HEK293 (cell line): ENCODE data around the gene CDK5.

Experiments used
- CTCF ChIA-PET: fragments of 350-600 bp; formaldehyde crosslinking; extraction: SDS; loops from one replicate; lab custom pipeline; 2021; ENCODE audit warnings: antibody characterized with exemption; lab: Yijun Ruan, JAX
- POLR2A ChIA-PET: fragments of 300-600 bp; formaldehyde crosslinking; extraction: SDS; loops from one replicate; lab custom pipeline; 2020; ENCODE audit warnings: antibody characterized with exemption, inconsistent platforms; lab: Yijun Ruan, JAX
- H3K27ac ChIP-seq: fragments of 200-500 bp; sonication (Bioruptor generic); 2 replicates; pipeline ENCODE4 v1.5.1; 2014; ENCODE audit warnings: low read depth, low read length, control low read depth, inconsistent platforms; ENCODE audit errors: extremely low read depth
- H3K36me3 ChIP-seq, 2 experiments: fragments of 200-500 bp in 1 of 2; sonication (Bioruptor generic) in 1 of 2; 1 replicate in 1 of 2; 2 replicates in 1 of 2; pipeline ENCODE4 v1.5.1; 2014 to 2017; ENCODE audit warnings: inconsistent platforms in 2 of 2, low read length in 2 of 2; ENCODE audit not compliant: control insufficient read depth in 2 of 2, insufficient read depth in 1 of 2
- H3K4me1 ChIP-seq: fragments of 200-500 bp; sonication (Bioruptor generic); 2 replicates; pipeline ENCODE4 v1.5.1; 2014; ENCODE audit warnings: mild to moderate bottlenecking, low read length, inconsistent platforms; ENCODE audit not compliant: control insufficient read depth, insufficient read depth
- H3K4me3 ChIP-seq: 2 replicates; pipeline ENCODE4 v1.5.1; 2011; ENCODE audit warnings: low read depth, mild to moderate bottlenecking, control low read depth, low read length, moderate library complexity
- H3K9me3 ChIP-seq: fragments of 200-500 bp; sonication (Bioruptor generic); 2 replicates; pipeline ENCODE4 v1.5.1; 2014; ENCODE audit warnings: low read depth, low read length, inconsistent platforms; ENCODE audit not compliant: control insufficient read depth, insufficient read depth
- PBX3 ChIP-seq: sonication (generic); formaldehyde crosslinking; IDR thresholded peaks from 2 replicates; pipeline ENCODE4 v1.8.1; 2022; ENCODE audit warnings: mild to moderate bottlenecking, moderate library complexity, missing genetic modification reagents
- PRDM6 ChIP-seq: fragments of 450-650 bp; formaldehyde crosslinking; IDR thresholded peaks from 2 replicates; pipeline ENCODE4 v1.5.1; 2017; ENCODE audit warnings: missing biosample characterization, missing genetic modification characterization
- SP7 ChIP-seq: fragments of 450-650 bp; formaldehyde crosslinking; IDR thresholded peaks from 2 replicates; pipeline ENCODE4 v1.5.1; 2016; ENCODE audit warnings: missing biosample characterization, missing genetic modification characterization
- TSHZ1 ChIP-seq: fragments of 450-650 bp; formaldehyde crosslinking; IDR thresholded peaks from 2 replicates; pipeline ENCODE4 v1.5.1; 2016; ENCODE audit warnings: missing biosample characterization, missing genetic modification characterization, borderline replicate concordance
- WT1 ChIP-seq: fragments of 450-650 bp; formaldehyde crosslinking; IDR thresholded peaks from 2 replicates; pipeline ENCODE4 v1.5.1; 2016; ENCODE audit warnings: missing biosample characterization, missing genetic modification characterization
- ZBTB17 ChIP-seq: fragments of 450-650 bp; formaldehyde crosslinking; IDR thresholded peaks from 2 replicates; pipeline ENCODE4 v1.5.1; 2016; ENCODE audit warnings: missing biosample characterization, missing genetic modification characterization
- ZBTB20 ChIP-seq: fragments of 450-650 bp; formaldehyde crosslinking; IDR thresholded peaks from 2 replicates; pipeline ENCODE4 v1.5.1; 2016; ENCODE audit warnings: missing biosample characterization, missing genetic modification characterization
- ZBTB48 ChIP-seq: fragments of 450-650 bp; formaldehyde crosslinking; IDR thresholded peaks from 2 replicates; pipeline ENCODE4 v1.5.1; 2016; ENCODE audit warnings: missing biosample characterization, missing genetic modification characterization
- ZNF18 ChIP-seq: fragments of 450-650 bp; formaldehyde crosslinking; IDR thresholded peaks from 2 replicates; pipeline ENCODE4 v1.5.1; 2016; ENCODE audit warnings: missing biosample characterization, missing genetic modification characterization
- ZNF214 ChIP-seq: fragments of 450-650 bp; formaldehyde crosslinking; IDR thresholded peaks from 2 replicates; pipeline ENCODE4 v1.5.1; 2017; ENCODE audit warnings: missing biosample characterization, mild to moderate bottlenecking, missing genetic modification characterization, borderline replicate concordance
- ZNF24 ChIP-seq: fragments of 450-650 bp; formaldehyde crosslinking; IDR thresholded peaks from 2 replicates; pipeline ENCODE4 v1.5.1; 2016; ENCODE audit warnings: missing biosample characterization, missing genetic modification characterization
- ZNF37A ChIP-seq: fragments of 450-650 bp; IDR thresholded peaks from 2 replicates; pipeline ENCODE4 v1.5.1; 2018; ENCODE audit warnings: missing biosample characterization, missing genetic modification characterization
- ZNF391 ChIP-seq: fragments of 450-650 bp; formaldehyde crosslinking; IDR thresholded peaks from 2 replicates; pipeline ENCODE4 v1.5.1; 2016; ENCODE audit warnings: low read depth, missing biosample characterization, missing genetic modification characterization, borderline replicate concordance
- ZNF426 ChIP-seq: fragments of 450-650 bp; formaldehyde crosslinking; IDR thresholded peaks from 2 replicates; pipeline ENCODE4 v1.5.1; 2017; ENCODE audit warnings: missing biosample characterization, missing genetic modification characterization, mild to moderate bottlenecking, inconsistent platforms, moderate library complexity
- ZNF501 ChIP-seq: fragments of 450-650 bp; formaldehyde crosslinking; IDR thresholded peaks from 2 replicates; pipeline ENCODE4 v1.5.1; 2016; ENCODE audit warnings: missing biosample characterization, missing genetic modification characterization
- ZNF560 ChIP-seq: fragments of 450-650 bp; formaldehyde crosslinking; IDR thresholded peaks from 2 replicates; pipeline ENCODE4 v1.5.1; 2017; ENCODE audit warnings: missing biosample characterization, missing genetic modification characterization, borderline replicate concordance
- ZNF571 ChIP-seq: fragments of 450-650 bp; formaldehyde crosslinking; IDR thresholded peaks from 2 replicates; pipeline ENCODE4 v1.5.0; 2017; ENCODE audit warnings: missing biosample characterization, missing genetic modification characterization
- ZNF600 ChIP-seq: fragments of 450-650 bp; formaldehyde crosslinking; IDR thresholded peaks from 2 replicates; pipeline ENCODE4 v1.5.1; 2016; ENCODE audit warnings: missing biosample characterization, missing genetic modification characterization
- ZNF629 ChIP-seq: fragments of 450-650 bp; formaldehyde crosslinking; IDR thresholded peaks from 2 replicates; pipeline ENCODE4 v1.5.1; 2017; ENCODE audit warnings: missing biosample characterization, missing genetic modification characterization
- ZNF654 ChIP-seq: fragments of 450-650 bp; formaldehyde crosslinking; IDR thresholded peaks from 2 replicates; pipeline ENCODE4 v1.5.1; 2016; ENCODE audit warnings: low read depth, missing biosample characterization, missing genetic modification characterization
- ZNF776 ChIP-seq: fragments of 450-650 bp; formaldehyde crosslinking; IDR thresholded peaks from 2 replicates; pipeline ENCODE4 v1.5.0; 2017; ENCODE audit warnings: missing biosample characterization, missing genetic modification characterization, borderline replicate concordance
- ZSCAN23 ChIP-seq: fragments of 450-650 bp; formaldehyde crosslinking; IDR thresholded peaks from 2 replicates; pipeline ENCODE4 v1.5.1; 2016; ENCODE audit warnings: missing biosample characterization, missing genetic modification characterization

Gene CDK5

GRCh38 chr7:151085329-151085690 is 27.6 kb upstream of the CDK5 start:
- H3K27ac ChIP-seq = no peak overlapping the region
- H3K36me3 ChIP-seq = peaks cover 0 to 12% of the 10 kb centered on the region in 2 experiments; a peak in 1 of 3 replicates
- H3K4me1 ChIP-seq = peaks cover 7% of the 10 kb centered on the region
- ChIA-PET CTCF (interaction anchor here (0.6 to 2.2 kb wide), 13 partner anchors 20 to 102 kb away, joined by 3 to 19 read pairs (median 5); partner anchors contain the start of gene ABCB8), POLR2A (interaction anchor here (1.2 to 3.0 kb wide), 7 partner anchors 8 to 151 kb away, joined by 3 to 16 read pairs (median 6); partner anchors contain the start of genes ABCB8 and ABCF2)
- H3K4me3 ChIP-seq = no peak overlapping the region
- TF ChIP-seq ZNF391 (no peak), ZSCAN23 (tag by site-specific recombination) (0 out of 2 replicates have a peak, but pooled peaks have one; percentile 16), ZNF600 (tag by site-specific recombination) (no peak)
- no peaks in the 10 kb centered on the region for H3K9me3 ChIP-seq

GRCh38 chr7:151083824-151084160 is 26.1 kb upstream of the CDK5 start:
- peaks cover 0 to 17% of the 10 kb centered on the region in 2 experiments; a peak in 1 of 3 replicates for H3K36me3 ChIP-seq
- no peak overlapping the region; the same call in 1 of the 2 replicates for H3K27ac ChIP-seq
- H3K4me3 ChIP-seq = peak overlapping the region; percentile 74
- CTCF ChIA-PET = interaction anchor here (0.6 to 2.2 kb wide), 7 partner anchors 8 to 231 kb away, joined by 3 to 7 read pairs (median 3); partner anchors contain the start of gene ABCB8
- H3K4me1 ChIP-seq = peaks cover 7% of the 10 kb centered on the region
- POLR2A ChIA-PET = interaction anchor here (1.0 to 3.0 kb wide), 2 partner anchors 18 to 55 kb away, joined by 3 to 16 read pairs; partner anchors contain the start of gene ABCB8
- H3K9me3 ChIP-seq = no peaks in the 10 kb centered on the region
- TF ChIP-seq ZNF560 (tag by site-specific recombination) = no peak
- TF ChIP-seq ZBTB48 = peak; percentile 61
- 0 out of 2 replicates have a peak, but pooled peaks have one; percentile 33 for TF ChIP-seq ZNF501
- TF ChIP-seq ZNF629 = 0 out of 2 replicates have a peak, but pooled peaks have one; percentile 9
- peak; percentile 23; the same call in 1 of the 2 replicates for TF ChIP-seq ZBTB17 (tag by site-specific recombination)
- no peak for TF ChIP-seq SP7 (tag by site-specific recombination)
- no peak for TF ChIP-seq ZNF776 (tag by site-specific recombination)

- peak within 1 kb of the TSS; percentile 75; the same call in 1 of the 2 replicates for H3K27ac ChIP-seq
- peaks cover 7% of the 10 kb centered on the region; the same call in 1 of the 2 replicates for H3K4me1 ChIP-seq
- ChIA-PET POLR2A (interaction anchor here (1.0 to 3.0 kb wide), 2 partner anchors 18 to 55 kb away, joined by 3 to 16 read pairs; partner anchors contain the start of gene ABCB8), CTCF (interaction anchor here (0.6 to 2.2 kb wide), 7 partner anchors 8 to 121 kb away, joined by 3 to 7 read pairs (median 3); no protein-coding TSS in a partner anchor)
- no peaks in the 10 kb centered on the region for H3K9me3 ChIP-seq
- peaks cover 0 to 18% of the 10 kb centered on the region in 2 experiments; a peak in 1 of 3 replicates for H3K36me3 ChIP-seq
- H3K4me3 ChIP-seq = peak within 1 kb of the TSS; percentile 74
- TF ChIP-seq ZNF214 (tag by site-specific recombination) (no peak), ZNF18 (tag by site-specific recombination) (no peak), ZSCAN23 (tag by site-specific recombination) (no peak), PRDM6 (tag by site-specific recombination) (no peak), ZNF571 (tag by site-specific recombination) (no peak), WT1 (no peak), ZNF37A (tag by site-specific recombination) (no peak), ZNF654 (no peak), ZNF24 (tag by site-specific recombination) (no peak), PBX3 (CRISPR knock-in tag) (0 out of 2 replicates have a peak, but pooled peaks have one; percentile 19), ZNF426 (tag by site-specific recombination) (no peak), TSHZ1 (tag by site-specific recombination) (no peak), ZBTB20 (tag by site-specific recombination) (peak; percentile 43)
Measured at GRCh38 chr7:151083071-151083823, 25.6 kb upstream of the CDK5 start, which contains the start of gene TMUB1. Gene TMUB1 (minus strand): TSS chr7:151083493. CDS start chr7:151082563, 930 bp downstream.
